NCI-H1436 treated with DMSO at 0.1 percent for 48 hours (cell line): ENCODE results near the gene EOLA1.
"Not testable (repeated sequence)": the region's sequence is repeated elsewhere in the genome, so short reads cannot be mapped to it uniquely, and the experiment has no call there.

Source experiments
- DNase-seq: peaks from one replicate; lab custom pipeline; 2025; lab: John Stamatoyannopoulos, UW

The EOLA1 gene

DNA sequence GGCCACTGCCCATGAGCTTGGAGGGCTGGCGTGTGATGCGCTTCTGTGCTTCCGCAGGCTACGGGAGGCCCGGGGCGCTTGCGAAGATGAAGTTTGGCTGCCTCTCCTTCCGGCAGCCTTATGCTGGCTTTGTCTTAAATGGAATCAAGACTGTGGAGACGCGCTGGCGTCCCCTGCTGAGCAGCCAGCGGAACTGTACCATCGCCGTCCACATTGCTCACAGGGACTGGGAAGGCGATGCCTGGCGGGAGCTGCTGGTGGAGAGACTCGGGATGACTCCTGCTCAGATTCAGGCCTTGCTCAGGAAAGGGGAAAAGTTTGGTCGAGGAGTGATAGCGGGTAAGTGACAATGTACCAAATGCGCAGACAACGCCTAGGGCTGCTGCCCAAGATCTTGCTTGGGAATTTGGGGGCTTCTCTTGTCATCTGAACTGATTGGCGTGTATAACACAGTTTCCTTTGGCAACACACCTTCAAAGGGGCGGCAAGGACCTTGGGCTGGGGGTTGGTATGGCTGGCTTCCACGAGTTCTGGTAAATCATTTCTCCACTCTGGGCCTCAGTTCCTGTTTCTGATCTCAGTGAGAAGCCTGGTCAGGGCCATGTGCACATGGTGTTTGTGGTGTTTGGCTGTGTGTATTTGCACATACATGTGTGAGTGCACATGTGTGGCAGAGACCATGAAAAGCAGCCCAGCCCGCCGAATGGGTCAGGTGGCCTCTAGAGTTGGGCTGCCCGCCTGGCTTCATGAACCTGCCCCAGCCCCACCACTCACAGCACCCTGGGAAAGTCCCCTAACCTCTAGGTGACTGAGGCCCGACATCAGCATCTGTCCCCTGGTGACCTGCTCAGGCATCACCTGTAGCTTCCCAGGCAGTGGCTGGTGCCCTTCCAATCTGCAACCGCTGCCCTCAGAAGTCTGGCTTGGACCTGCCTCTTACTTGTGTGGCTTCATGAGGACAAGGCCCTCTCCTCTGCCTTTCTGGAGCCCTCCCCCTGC lies 5.0 kb downstream of the EOLA1 start:
- DNase-seq, result not testable (repeated sequence)

- DNase-seq, result not testable (repeated sequence)
These were observed 6.2 kb downstream of the EOLA1 start for GRCh38 chrX:149546962-149547361.

- DNase-seq, result not testable (repeated sequence)
These were observed 7.0 kb downstream of the EOLA1 start for GRCh38 chrX:149547782-149548181.

DNA sequence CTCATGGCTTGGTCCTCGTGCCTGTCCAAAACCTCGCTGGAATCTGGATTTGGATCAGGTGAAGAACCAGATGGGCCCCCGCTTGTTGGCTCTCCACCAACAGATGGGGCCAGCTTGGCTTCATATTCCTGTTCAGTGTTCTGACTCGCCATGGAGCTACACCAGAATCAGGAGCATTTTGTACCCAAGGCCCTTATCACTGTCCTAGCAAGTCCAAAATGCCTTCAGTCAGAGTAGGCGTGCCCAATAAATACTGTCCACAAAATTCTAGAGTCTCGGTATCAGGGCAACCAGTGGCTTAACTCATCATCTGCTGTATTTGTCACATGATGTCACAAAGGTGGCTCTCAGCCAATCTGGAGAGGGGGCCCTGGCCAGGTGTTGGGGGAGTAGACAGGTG lies 8.9 kb downstream of the EOLA1 start, which contains the start of gene HSFX3:
Gene HSFX3 (minus strand): TSS at position 224 of the 400 bp plus-strand sequence. CDS start 72 bp downstream, at position 152.
- DNase-seq, result not testable (repeated sequence)

DNA sequence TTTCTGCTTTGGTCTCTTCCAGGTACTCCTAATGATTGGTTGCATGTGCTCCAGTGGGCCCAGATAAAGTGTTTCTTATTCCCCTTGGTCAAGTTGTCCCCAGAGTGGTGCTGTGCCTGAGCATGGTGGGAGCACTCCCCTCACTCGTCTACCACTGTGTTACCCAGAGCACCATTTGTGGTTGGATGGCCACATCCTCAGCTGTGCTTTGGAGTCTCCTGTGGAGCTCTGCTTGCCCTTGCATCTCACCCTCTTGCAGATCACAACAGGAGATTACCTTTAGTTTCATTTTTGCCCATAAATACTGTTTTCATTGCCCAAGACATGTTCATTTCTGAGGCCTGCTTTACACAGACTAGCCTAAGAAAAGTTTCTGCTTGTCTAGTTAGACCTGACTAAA lies 9.6 kb downstream of the EOLA1 start:
- DNase-seq, result not testable (repeated sequence)

DNA sequence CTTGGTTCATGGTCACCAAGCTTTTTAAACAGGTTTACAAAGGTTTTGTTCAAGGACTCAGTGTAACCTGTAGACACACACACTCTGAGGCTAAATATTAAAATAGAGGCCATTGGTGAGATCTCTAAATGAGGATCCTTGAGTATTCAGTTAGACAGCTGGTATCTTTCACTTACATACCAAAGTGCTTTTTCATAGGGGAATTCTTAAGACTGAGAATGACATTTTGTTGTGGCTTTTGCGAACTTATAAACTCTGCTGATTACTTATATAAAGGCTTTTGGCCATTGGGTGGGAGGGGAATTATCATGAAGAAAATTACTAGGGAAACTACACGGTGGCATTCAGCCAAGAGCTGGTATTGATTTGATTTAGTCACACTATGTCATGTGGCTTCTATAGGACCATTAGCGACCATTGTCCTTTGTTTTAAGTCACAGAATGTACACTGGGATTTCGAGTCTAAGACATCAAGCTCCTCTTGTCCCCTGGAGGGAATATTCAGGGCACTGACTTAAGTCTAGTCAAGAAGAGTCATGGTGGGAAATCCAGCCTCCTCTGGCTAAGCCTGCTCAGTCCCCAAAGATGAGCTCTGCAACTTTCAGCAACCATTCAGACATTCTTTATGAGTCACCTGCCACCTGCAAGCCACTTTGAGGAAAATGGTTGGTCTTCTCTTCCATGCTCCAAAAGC lies 10.6 kb downstream of the EOLA1 start:
- not testable (repeated sequence) for DNase-seq

DNA sequence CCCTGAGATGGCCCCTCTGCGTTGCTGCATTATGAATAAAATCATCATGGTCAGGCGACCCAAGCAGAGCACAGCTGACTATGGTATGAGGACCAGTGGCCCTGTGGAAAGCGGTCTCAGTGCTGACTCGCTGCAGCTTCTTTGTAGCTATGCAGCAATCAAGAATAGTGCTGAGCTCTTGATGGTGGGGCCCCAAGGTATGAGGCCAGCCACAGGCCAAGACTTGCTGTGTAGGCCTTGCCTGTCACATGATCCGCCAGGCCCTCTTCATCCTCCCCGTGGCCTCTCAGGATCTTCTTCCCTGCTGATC lies 11.1 kb downstream of the EOLA1 start:
- not testable (repeated sequence) for DNase-seq

- not testable (repeated sequence) for DNase-seq
These were observed 14.4 kb downstream of the EOLA1 start for GRCh38 chrX:149555251-149555650.

DNA sequence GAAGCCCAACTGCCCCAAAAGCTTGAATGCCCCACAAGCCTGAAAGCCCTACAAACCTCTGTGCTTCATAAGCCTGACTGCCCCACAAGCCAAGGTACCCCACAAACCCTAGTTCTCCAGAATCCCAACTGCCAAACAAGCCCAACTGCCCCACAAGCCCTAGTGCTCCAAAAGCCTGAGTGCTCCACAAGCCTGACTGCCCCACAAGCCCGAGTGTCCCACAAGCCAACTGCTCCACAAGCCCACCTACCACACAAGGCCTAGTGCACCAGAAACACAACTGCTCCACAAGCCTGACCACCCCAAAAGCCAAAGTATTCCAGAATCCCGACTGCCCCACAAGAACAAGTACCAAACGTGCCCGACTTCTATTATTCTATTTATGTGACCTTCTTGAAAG lies 22.5 kb downstream of the EOLA1 start:
- no peak for DNase-seq

DNA sequence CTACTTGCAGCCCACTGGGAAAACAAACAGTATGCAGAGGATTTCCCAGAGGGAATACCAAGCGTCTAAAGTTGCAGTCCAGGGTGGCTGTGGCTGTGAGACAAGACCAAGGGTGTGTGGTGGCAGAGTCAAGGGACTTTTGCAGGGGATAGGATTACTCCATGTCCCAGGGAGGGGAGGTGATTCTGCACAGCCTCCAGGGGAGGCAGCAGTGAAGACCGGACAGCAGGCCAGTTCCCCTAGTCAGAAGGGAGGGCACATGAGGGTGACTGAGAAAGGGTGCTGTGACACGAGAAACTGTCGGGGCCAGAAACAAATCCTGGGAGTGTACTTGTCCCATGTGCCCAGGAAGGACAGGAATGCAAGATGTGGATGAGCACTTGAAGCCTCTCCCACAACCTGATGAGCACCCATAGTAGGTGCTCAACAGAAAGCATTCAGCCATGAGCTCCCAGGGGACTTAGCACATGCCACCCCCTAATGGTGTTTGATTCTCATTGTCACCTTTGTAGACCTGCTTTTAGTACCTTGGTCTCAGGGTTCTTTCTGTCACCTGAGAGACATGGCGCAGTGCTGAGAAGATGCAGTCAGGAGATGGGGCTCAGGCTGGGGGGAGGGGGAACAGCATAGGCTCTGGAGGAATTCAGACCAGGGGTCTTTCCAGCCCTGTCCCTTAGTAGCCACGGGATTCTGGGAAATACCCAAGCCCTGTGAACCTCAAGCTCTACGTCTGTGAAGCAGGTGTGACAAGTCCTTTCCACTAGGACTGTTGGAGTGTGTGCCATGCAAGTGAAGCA lies 27.0 kb downstream of the EOLA1 start:
- no peak for DNase-seq

GRCh38 chrX:149568701-149569296 lies 28.0 kb downstream of the EOLA1 start:
- no peak for DNase-seq

GRCh38 chrX:149569770-149570169 lies 29.0 kb downstream of the EOLA1 start:
- DNase-seq, result no peak

DNA sequence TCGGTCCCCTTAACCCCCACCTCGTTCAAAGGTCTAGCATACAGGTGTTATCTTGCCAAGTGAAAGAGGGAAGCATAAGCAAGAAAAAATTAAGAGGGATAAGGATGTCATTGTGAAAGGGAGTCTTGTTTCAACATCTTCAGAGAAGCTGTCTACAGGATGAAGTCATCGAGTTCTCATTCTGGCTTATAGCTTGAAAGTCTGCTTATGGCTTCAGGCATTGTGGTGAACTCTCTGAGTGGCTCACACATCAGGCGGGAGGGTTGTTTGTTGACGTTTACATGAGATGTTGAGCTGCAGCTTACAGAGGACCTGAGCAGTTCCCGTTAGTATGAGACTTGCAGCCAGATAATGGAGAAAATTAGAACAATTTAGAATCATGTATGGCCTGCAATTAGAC lies 29.9 kb downstream of the EOLA1 start:
- no peak for DNase-seq

GRCh38 chrX:149571770-149572169 lies 31.0 kb downstream of the EOLA1 start:
- no peak for DNase-seq

DNA sequence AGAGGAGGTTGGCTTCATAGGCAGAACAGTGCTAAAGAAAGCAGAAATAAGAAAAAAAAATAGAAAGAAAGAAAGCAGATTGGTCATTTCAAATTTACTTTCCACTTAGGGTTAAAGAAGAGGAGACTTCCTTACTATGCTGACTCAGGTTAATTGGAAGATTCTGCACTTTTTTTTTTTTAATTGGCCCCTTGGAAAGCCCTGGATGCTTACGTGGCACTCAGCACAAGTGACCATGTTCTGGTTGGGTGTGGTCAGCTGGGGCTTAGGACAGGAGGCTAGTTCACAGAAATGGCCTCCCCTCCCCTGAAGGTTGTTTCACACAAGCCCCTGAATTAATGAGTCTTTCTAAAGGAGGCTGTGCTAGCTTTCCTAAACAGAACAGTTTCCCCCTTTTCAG lies 31.9 kb downstream of the EOLA1 start:
- no peak for DNase-seq

DNA sequence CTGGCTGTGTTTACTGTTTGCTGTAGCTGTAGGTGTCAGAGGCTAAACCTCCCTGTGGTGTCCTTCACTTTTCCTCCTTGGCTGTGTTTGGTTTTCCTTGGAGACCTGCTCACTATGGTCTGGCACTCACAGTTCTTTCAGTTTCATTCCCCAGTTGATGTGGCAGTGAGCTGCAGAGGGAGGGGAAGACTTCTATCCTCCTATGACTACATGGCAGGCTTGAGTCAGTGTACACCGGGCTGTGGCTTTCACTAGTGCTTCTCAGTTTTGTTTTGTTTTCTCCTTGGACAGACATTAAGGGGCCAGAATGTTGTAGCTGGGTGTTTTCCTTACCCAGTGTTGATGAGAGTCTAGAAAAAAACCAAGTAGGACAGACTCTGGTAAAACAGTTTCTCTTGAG lies 32.6 kb downstream of the EOLA1 start:
- not testable (repeated sequence) for DNase-seq

- DNase-seq, result not testable (repeated sequence)
These were observed 44.8 kb downstream of the EOLA1 start for GRCh38 chrX:149585631-149586030.

GRCh38 chrX:149587359-149587758 lies 46.5 kb downstream of the EOLA1 start, which contains the start of gene MAGEA9B:
Gene MAGEA9B (minus strand): TSS chrX:149587459. CDS start chrX:149583179, 4,280 bp downstream.
- not testable (repeated sequence) for DNase-seq

GRCh38 chrX:149590993-149591392 lies 50.2 kb downstream of the EOLA1 start:
- DNase-seq, result not testable (repeated sequence)

- not testable (repeated sequence) for DNase-seq
These were observed 54.4 kb downstream of the EOLA1 start, which contains the start of gene HSFX2 for GRCh38 chrX:149595214-149595613. Gene HSFX2 (minus strand): TSS chrX:149595314. CDS start chrX:149594700, 614 bp downstream.

GRCh38 chrX:149595943-149596342 lies 55.1 kb downstream of the EOLA1 start:
- DNase-seq, result not testable (repeated sequence)
